Neuronal stem cell (in vitro differentiated cells): Measurements from ENCODE around the gene PIWIL4.

Source experiments
- DNase-seq: peaks from one replicate; pipeline ENCODE4 v3.0.0-alpha.2; 2013; ENCODE audit warnings: low spot score
- H2AFZ ChIP-seq: one replicate; pipeline ENCODE4 v1.6.1; 2013; ENCODE audit warnings: mild to moderate bottlenecking, low read length, inconsistent platforms
- H2AK5ac ChIP-seq: 2 replicates; pipeline ENCODE4 v1.6.1; 2013; ENCODE audit warnings: low read depth, mild to moderate bottlenecking, inconsistent platforms, low read length, moderate library complexity, mixed read lengths
- H2BK120ac ChIP-seq: 2 replicates; pipeline ENCODE4 v1.6.1; 2013; ENCODE audit warnings: low read depth, mild to moderate bottlenecking, inconsistent platforms, low read length, moderate library complexity, mixed read lengths
- H2BK12ac ChIP-seq: one replicate; pipeline ENCODE4 v1.6.1; 2013; ENCODE audit warnings: low read length, inconsistent platforms
- H2BK15ac ChIP-seq: 2 replicates; pipeline ENCODE4 v1.6.1; 2013; ENCODE audit warnings: mild to moderate bottlenecking, low read length, inconsistent platforms, mixed read lengths
- H2BK5ac ChIP-seq: one replicate; pipeline ENCODE4 v1.6.1; 2013; ENCODE audit warnings: inconsistent platforms, mild to moderate bottlenecking, low read length, moderate library complexity
- H3K14ac ChIP-seq: one replicate; pipeline ENCODE4 v1.6.1; 2013; ENCODE audit warnings: low read length, inconsistent platforms
- H3K18ac ChIP-seq: 2 replicates; pipeline ENCODE4 v1.6.1; 2013; ENCODE audit warnings: low read length, inconsistent platforms
- H3K23ac ChIP-seq: 2 replicates; pipeline ENCODE4 v1.6.1; 2013; ENCODE audit warnings: low read depth, mild to moderate bottlenecking, mixed read lengths, low read length, inconsistent platforms; ENCODE audit not compliant: poor library complexity
- H3K27ac ChIP-seq: replicated peaks from 3 replicates; pipeline ENCODE4 v1.5.1; 2013; ENCODE audit warnings: low read length, inconsistent platforms
- H3K27me3 ChIP-seq, 3 experiments: 2 replicates each; pipeline ENCODE4 v1.6.1; 2013; ENCODE audit warnings: low read length in 3 of 3, mild to moderate bottlenecking in 2 of 3, inconsistent platforms in 1 of 3, low read depth in 1 of 3, mixed read lengths in 1 of 3, moderate library complexity in 1 of 3; ENCODE audit not compliant: control insufficient read depth in 3 of 3, insufficient read depth in 3 of 3
- H3K36me3 ChIP-seq, 2 donors: replicated peaks in 1 of 2; 2 replicates each; pipeline ENCODE4 v1.6.1; 2013; ENCODE audit warnings: low read length in 2 of 2; ENCODE audit not compliant: control insufficient read depth in 2 of 2, insufficient read depth in 2 of 2
- H3K4ac ChIP-seq: 2 replicates; pipeline ENCODE4 v1.6.1; 2013; ENCODE audit warnings: inconsistent platforms, mild to moderate bottlenecking, low read length, moderate library complexity
- H3K4me1 ChIP-seq, 2 donors: 1 replicate in 1 of 2; 2 replicates in 1 of 2; pipeline ENCODE4 v1.6.1; 2013; ENCODE audit warnings: low read length in 2 of 2, low read depth in 1 of 2; ENCODE audit not compliant: control insufficient read depth in 2 of 2, insufficient read depth in 1 of 2
- H3K4me2 ChIP-seq: one replicate; pipeline ENCODE4 v1.6.1; 2013; ENCODE audit warnings: mild to moderate bottlenecking, low read length, inconsistent platforms; ENCODE audit not compliant: insufficient read depth, poor library complexity, severe bottlenecking
- H3K4me3 ChIP-seq, 2 donors: 2 replicates each; pipeline ENCODE4 v1.5.1; 2013; ENCODE audit warnings: low read length in 2 of 2, mild to moderate bottlenecking in 2 of 2, inconsistent platforms in 1 of 2, moderate library complexity in 1 of 2
- H3K79me1 ChIP-seq: one replicate; pipeline ENCODE4 v1.6.1; 2013; ENCODE audit warnings: low read depth, mild to moderate bottlenecking, inconsistent platforms, low read length, moderate library complexity
- H3K9ac ChIP-seq: one replicate; pipeline ENCODE4 v1.6.1; 2013; ENCODE audit warnings: mild to moderate bottlenecking, low read depth, low read length, inconsistent platforms; ENCODE audit not compliant: poor library complexity
- H3K9me3 ChIP-seq, 2 donors: replicated peaks in 1 of 2; 2 replicates each; pipeline versions ENCODE3 to v1.6.1; 2013; ENCODE audit warnings: low read length in 2 of 2, mild to moderate bottlenecking in 2 of 2, inconsistent platforms in 1 of 2, low read depth in 1 of 2, mixed read lengths in 1 of 2, moderate library complexity in 1 of 2; ENCODE audit not compliant: control insufficient read depth in 2 of 2, insufficient read depth in 1 of 2
- H4K8ac ChIP-seq: one replicate; pipeline ENCODE4 v1.6.1; 2013; ENCODE audit warnings: low read depth, mild to moderate bottlenecking, inconsistent platforms, low read length, moderate library complexity
- H4K91ac ChIP-seq: one replicate; pipeline ENCODE4 v1.6.1; 2013; ENCODE audit warnings: low read length, low read depth, mild to moderate bottlenecking, inconsistent platforms; ENCODE audit not compliant: poor library complexity
- WGBS, 2 donors: extraction: QIAGEN DNeasy Blood & Tissue Kit; methylation state at CpG; one replicate each; pipeline ENCODE4 v1.1.7; 2013; ENCODE audit warnings: missing lambda C conversion rate in 2 of 2, mixed read lengths in 1 of 2; ENCODE audit not compliant: insufficient read length in 2 of 2, insufficient replicate concordance in 1 of 2; ENCODE audit errors: extremely low coverage in 2 of 2; 5-methylcytosine and 5-hydroxymethylcytosine counted together

Gene PIWIL4

DNA sequence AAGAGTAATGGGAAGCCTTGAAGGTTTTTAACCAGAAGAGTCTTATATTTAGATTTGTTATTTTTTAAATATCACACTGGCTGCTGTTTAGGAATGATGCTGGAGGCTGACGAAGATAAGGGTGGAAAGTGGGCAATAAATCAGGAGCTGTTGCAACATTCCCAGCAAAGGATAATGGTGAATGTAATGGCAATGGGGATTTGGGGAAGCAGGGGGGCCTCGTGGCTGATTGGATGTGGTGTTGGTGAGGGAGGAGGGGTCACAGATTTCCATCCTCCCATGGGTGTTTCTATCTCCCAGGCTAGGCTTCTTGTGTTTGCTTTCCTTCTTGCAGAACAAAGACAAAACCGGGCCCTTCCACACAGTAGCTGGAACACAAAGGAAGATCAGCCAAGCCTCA is 80.8 kb downstream of the PIWIL4 start:
- no peak overlapping the region for H3K23ac ChIP-seq
- DNase-seq: no peak
- H2BK5ac ChIP-seq: no peak overlapping the region
- no peak overlapping the region for H4K8ac ChIP-seq
- no peak overlapping the region for H2AK5ac ChIP-seq
- no peaks in the 10 kb centered on the region for H3K9me3 ChIP-seq
- no peak overlapping the region for H2BK12ac ChIP-seq
- peak overlapping the region; percentile 34 for H2AFZ ChIP-seq
- H3K9ac ChIP-seq: no peak overlapping the region
- H3K4me3 ChIP-seq: no peak overlapping the region
- H3K18ac ChIP-seq: no peak overlapping the region
- H4K91ac ChIP-seq: no peak overlapping the region
- H3K79me1 ChIP-seq: no peaks in the 10 kb centered on the region
- H3K4me1 ChIP-seq: peaks cover 0 to 2% of the 10 kb centered on the region in 2 donors
- H3K4ac ChIP-seq: no peak overlapping the region
- no peak overlapping the region for H3K4me2 ChIP-seq
- H3K27ac ChIP-seq: no peak overlapping the region
- H3K36me3 ChIP-seq: no peaks in the 10 kb centered on the region
- H2BK15ac ChIP-seq: no peak overlapping the region
- no peak overlapping the region for H2BK120ac ChIP-seq
- WGBS, 2 donors: no CpG with 5 or more reads among the region's 3 CpGs
- H3K14ac ChIP-seq: no peak overlapping the region
- no peaks in the 10 kb centered on the region for H3K27me3 ChIP-seq

DNA sequence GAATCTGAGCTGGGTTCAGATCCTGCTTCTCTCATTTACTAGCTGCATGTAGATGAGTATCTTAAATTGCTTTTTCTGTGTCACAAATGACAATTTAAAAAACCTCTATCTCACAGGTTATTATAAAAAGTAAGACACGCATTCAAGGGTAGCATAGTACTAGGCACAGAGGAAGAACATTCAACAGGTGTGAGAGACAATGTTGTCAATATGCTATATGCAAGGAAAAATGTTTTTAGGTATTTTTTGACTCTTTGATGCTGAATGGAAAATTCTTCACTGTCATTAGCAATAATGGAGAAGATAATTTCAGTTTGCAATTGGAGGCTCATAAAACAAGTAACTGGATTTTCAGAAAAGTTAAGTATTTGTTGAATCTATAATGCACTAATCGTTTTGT is 81.6 kb downstream of the PIWIL4 start:
- Histone ChIP-seq H3K36me3 (no peaks in the 10 kb centered on the region), H3K9me3 (no peaks in the 10 kb centered on the region), H4K91ac (no peak overlapping the region), H2BK12ac (no peak overlapping the region), H3K27ac (no peak overlapping the region), H2AK5ac (no peak overlapping the region), H2AFZ (no peak overlapping the region), H3K18ac (no peak overlapping the region), H4K8ac (no peak overlapping the region), H3K23ac (no peak overlapping the region), H3K79me1 (no peaks in the 10 kb centered on the region), H2BK15ac (no peak overlapping the region), H3K4me2 (no peak overlapping the region), H3K4ac (no peak overlapping the region), H3K4me1 (peaks cover 0 to 2% of the 10 kb centered on the region in 2 donors), H3K9ac (no peak overlapping the region), H3K4me3 (no peak overlapping the region), H3K27me3 (no peaks in the 10 kb centered on the region), H2BK120ac (no peak overlapping the region), H3K14ac (no peak overlapping the region), H2BK5ac (no peak overlapping the region)
- no peak for DNase-seq
- no CpG with 5 or more reads among the region's 2 CpGs for WGBS, 2 donors

DNA sequence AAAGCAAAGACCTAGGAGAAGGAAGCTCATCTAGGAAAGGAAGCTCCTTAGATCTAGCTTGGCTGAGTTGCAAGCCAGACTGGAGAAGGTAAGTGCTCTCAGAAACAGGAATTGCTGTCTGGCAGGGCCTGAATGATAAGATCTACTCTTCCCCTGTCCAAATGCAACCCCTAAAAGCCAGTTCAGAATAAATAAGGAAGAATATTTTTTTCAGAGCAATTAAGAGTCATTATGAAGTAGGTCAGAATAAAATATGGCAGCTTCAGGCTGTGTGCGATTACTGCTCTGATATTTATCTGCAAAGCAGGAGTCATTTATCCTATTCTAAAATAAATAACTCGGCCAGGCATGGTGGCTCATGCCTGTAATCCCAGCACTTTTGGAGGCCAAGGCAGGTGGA is 82.1 kb downstream of the PIWIL4 start:
- Histone ChIP-seq H2BK120ac (no peak overlapping the region), H3K27me3 (no peaks in the 10 kb centered on the region)
- DNase-seq: no peak

DNA sequence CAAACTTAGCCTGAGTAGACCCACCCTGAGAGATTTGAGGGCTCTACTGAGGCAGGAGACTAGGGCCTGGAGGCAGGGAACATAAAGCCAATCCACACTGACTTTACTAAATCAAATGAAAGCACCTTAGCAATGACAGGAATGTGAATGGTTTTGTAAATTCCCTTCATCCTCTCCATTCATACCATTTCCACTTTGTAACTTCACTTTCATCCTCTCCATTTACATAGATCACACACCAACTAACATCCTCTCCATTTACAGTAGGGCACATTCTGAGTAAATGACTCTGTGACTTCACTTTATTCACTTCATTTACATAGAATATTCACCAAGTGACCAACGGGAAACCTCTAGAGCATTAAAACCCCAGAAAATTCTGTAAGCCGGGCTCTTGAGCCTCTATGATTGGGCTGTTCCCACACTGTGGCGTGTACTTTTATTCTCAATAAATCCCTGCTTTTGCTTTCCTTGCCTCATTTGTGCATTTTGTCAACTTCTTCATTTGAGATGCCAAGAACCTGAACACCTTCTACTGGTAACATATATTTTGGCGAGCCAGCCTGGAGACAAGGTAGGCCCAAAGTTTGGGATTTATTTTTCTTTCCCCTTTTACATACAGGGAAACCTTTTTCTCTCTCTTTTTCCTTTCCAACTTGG is 82.9 kb downstream of the PIWIL4 start:
- H4K91ac ChIP-seq: no peak overlapping the region
- no peak overlapping the region for H2AFZ ChIP-seq
- no CpG with 5 or more reads among the region's 4 CpGs for WGBS, 2 donors
- H3K4me3 ChIP-seq: no peak overlapping the region
- no peaks in the 10 kb centered on the region for H3K79me1 ChIP-seq
- no peak overlapping the region for H3K4me2 ChIP-seq
- no peak overlapping the region for H3K14ac ChIP-seq
- no peaks in the 10 kb centered on the region for H3K27me3 ChIP-seq
- H3K36me3 ChIP-seq: no peaks in the 10 kb centered on the region
- H2BK120ac ChIP-seq: no peak overlapping the region
- no peak overlapping the region for H3K4ac ChIP-seq
- no peak overlapping the region for H3K9ac ChIP-seq
- no peak overlapping the region for H2BK15ac ChIP-seq
- no peak for DNase-seq
- no peak overlapping the region for H4K8ac ChIP-seq
- no peak overlapping the region for H2AK5ac ChIP-seq
- no peak overlapping the region for H3K23ac ChIP-seq
- no peak overlapping the region for H3K27ac ChIP-seq
- H2BK12ac ChIP-seq: no peak overlapping the region
- no peak overlapping the region for H2BK5ac ChIP-seq
- no peak overlapping the region for H3K18ac ChIP-seq
- no peaks in the 10 kb centered on the region for H3K9me3 ChIP-seq
- peaks cover 0 to 2% of the 10 kb centered on the region in 2 donors for H3K4me1 ChIP-seq

More for the DNA sequence above, 82.1 kb downstream of the PIWIL4 start:
- no peak overlapping the region for H3K4ac ChIP-seq
- H3K9me3 ChIP-seq: no peaks in the 10 kb centered on the region
- no peak overlapping the region for H3K18ac ChIP-seq
- H3K23ac ChIP-seq: no peak overlapping the region
- no peak overlapping the region for H4K8ac ChIP-seq
- no peak overlapping the region for H3K27ac ChIP-seq
- H3K4me1 ChIP-seq: peaks cover 0 to 2% of the 10 kb centered on the region in 2 donors
- H3K9ac ChIP-seq: no peak overlapping the region
- no peak overlapping the region for H2BK12ac ChIP-seq
- H4K91ac ChIP-seq: no peak overlapping the region
- H2AK5ac ChIP-seq: no peak overlapping the region
- H2AFZ ChIP-seq: no peak overlapping the region
- WGBS, 2 donors: no CpG with 5 or more reads among the region's 2 CpGs
- no peaks in the 10 kb centered on the region for H3K36me3 ChIP-seq
- no peaks in the 10 kb centered on the region for H3K79me1 ChIP-seq
- no peak overlapping the region for H3K4me3 ChIP-seq
- H3K14ac ChIP-seq: no peak overlapping the region
- H2BK5ac ChIP-seq: no peak overlapping the region
- no peak overlapping the region for H3K4me2 ChIP-seq
- no peak overlapping the region for H2BK15ac ChIP-seq
